GM12878 (cell line): ENCODE measurements around the gene ABR. TPM values are rescaled to one million over a fixed set of nuclear protein-coding genes. Genes with fewer than 3 reads are reported as not detected.
A peak's percentile ranks its signal among the peaks of the same experiment; 100 is the strongest.

ENCODE experiments used
- ATAC-seq: fragments of 200-7000 bp; cut with Tn5 transposase; 3 replicates; pipeline ENCODE4 v1.9.1; 2020; ENCODE audit warnings: mild to moderate bottlenecking, moderate library complexity
- BruUV-seq: library from RNA; stranded (reverse); fragments of 400-500 nt; replicated peaks from 2 replicates; lab custom pipeline; 2021; lab: Mats Ljungman, UMichigan
- CTCF ChIA-PET: fragments of 300-600 bp; sonication (Branson Sonifier 250); formaldehyde crosslinking; extraction: SDS; loops from one replicate; lab custom pipeline; 2021; ENCODE audit warnings: inconsistent platforms; lab: Yijun Ruan, JAX
- POLR2A ChIA-PET: fragments of 350-600 bp; formaldehyde crosslinking; extraction: SDS; loops from one replicate; lab custom pipeline; 2021; ENCODE audit warnings: inconsistent platforms; lab: Charles Lee
- RAD21 ChIA-PET: fragments of 300-600 bp; sonication (Branson Sonifier 250); formaldehyde crosslinking; loops from one replicate; lab custom pipeline; 2023; ENCODE audit warnings: antibody characterized with exemption; ENCODE audit not compliant: unreplicated experiment; lab: Charles Lee
- SMC1A ChIA-PET: fragments of 300-600 bp; sonication (Branson Sonifier 250); formaldehyde crosslinking; loops from one replicate; lab custom pipeline; 2023; ENCODE audit not compliant: unreplicated experiment, uncharacterized antibody; lab: Charles Lee
- DNase-seq: peaks from one replicate; pipeline ENCODE4 v3.0.0-alpha.2; 2011; ENCODE audit warnings: low read depth, low spot score
- FAIRE-seq: peaks from 3 replicates; lab custom pipeline; 2011; peaks lifted over from hg19 to GRCh38; lab: Jason Lieb, UNC
- H2AFZ ChIP-seq: 2 replicates; pipeline ENCODE4 v1.6.0; 2011; ENCODE audit warnings: low read depth, low read length, control low read depth; ENCODE audit not compliant: control insufficient read depth
- H3K27ac ChIP-seq: 2 replicates; pipeline ENCODE4 v1.5.1; 2011; ENCODE audit warnings: control low read depth; ENCODE audit not compliant: control insufficient read depth, insufficient read depth
- H3K27me3 ChIP-seq, 2 experiments: replicated peaks in 1 of 2; 2 replicates each; pipeline versions ENCODE4 v1.6.0 to v1.6.1; 2011; ENCODE audit warnings: low read length in 1 of 2; ENCODE audit not compliant: control insufficient read depth in 2 of 2, insufficient read depth in 2 of 2
- H3K36me3 ChIP-seq, 2 experiments: 2 replicates each; pipeline ENCODE4 v1.5.1; 2011; ENCODE audit warnings: low read length in 1 of 2; ENCODE audit not compliant: control insufficient read depth in 2 of 2, insufficient read depth in 2 of 2
- H3K4me1 ChIP-seq: 2 replicates; pipeline ENCODE4 v1.6.1; 2011; ENCODE audit warnings: mild to moderate bottlenecking, low read length, moderate library complexity, mixed read lengths; ENCODE audit not compliant: control insufficient read depth, insufficient read depth
- H3K4me2 ChIP-seq: 2 replicates; pipeline ENCODE4 v1.6.0; 2011; ENCODE audit warnings: control low read depth; ENCODE audit not compliant: control insufficient read depth, insufficient read depth
- H3K4me3 ChIP-seq: fragments of 200-600 bp; sonication (generic); 2 replicates; pipeline ENCODE4 v1.5.1; 2016
- H3K79me2 ChIP-seq: 2 replicates; pipeline ENCODE4 v1.6.0; 2011; ENCODE audit warnings: low read length; ENCODE audit not compliant: control insufficient read depth, insufficient read depth
- H3K9ac ChIP-seq: 2 replicates; pipeline ENCODE4 v1.8.0; 2011; ENCODE audit warnings: low read length, control low read depth, mixed read lengths; ENCODE audit not compliant: control insufficient read depth, insufficient read depth
- H3K9me3 ChIP-seq: replicated peaks from 3 replicates; pipeline ENCODE4 v1.5.1; 2011; ENCODE audit warnings: mild to moderate bottlenecking, low read length; ENCODE audit not compliant: control insufficient read depth, insufficient read depth
- H4K20me1 ChIP-seq: 2 replicates; pipeline ENCODE4 v1.6.0; 2011; ENCODE audit not compliant: control insufficient read depth, insufficient read depth
- BHLHE40 ChIP-seq, 2 experiments: fragments of 450-650 bp in 1 of 2; IDR thresholded peaks; 2 replicates each; pipeline ENCODE4 v1.6.1; 2011 to 2017; ENCODE audit warnings: low read depth in 2 of 2, borderline replicate concordance in 1 of 2, improper control_type of control experiment in 1 of 2, low read length in 1 of 2, mild to moderate bottlenecking in 1 of 2
- CREB1 ChIP-seq: IDR thresholded peaks from 2 replicates; pipeline ENCODE4 v1.6.1; 2012; ENCODE audit warnings: low read depth, mild to moderate bottlenecking, inconsistent platforms
- EZH2 ChIP-seq: IDR thresholded peaks from 2 replicates; pipeline ENCODE4 v1.6.1; 2012; ENCODE audit warnings: low read depth, mild to moderate bottlenecking, control low read depth, inconsistent platforms, low read length, borderline replicate concordance; ENCODE audit not compliant: control insufficient read depth
- IKZF2 ChIP-seq, 2 experiments: fragments of 450-650 bp; IDR thresholded peaks; 2 replicates each; pipeline ENCODE4 v1.6.1; 2017; ENCODE audit warnings: mild to moderate bottlenecking in 2 of 2, moderate library complexity in 2 of 2
- MEF2A ChIP-seq: IDR thresholded peaks from 2 replicates; pipeline ENCODE4 v1.6.1; 2011; ENCODE audit warnings: low read depth, mild to moderate bottlenecking, low read length, moderate library complexity; ENCODE audit not compliant: insufficient read depth
- NFYB ChIP-seq: IDR thresholded peaks from 2 replicates; pipeline ENCODE4 v1.6.1; 2011; ENCODE audit warnings: low read depth, mild to moderate bottlenecking, low read length, improper control_type of control experiment, moderate library complexity; ENCODE audit not compliant: insufficient read depth
- RAD51 ChIP-seq: fragments of 450-650 bp; IDR thresholded peaks from 2 replicates; pipeline ENCODE4 v1.6.1; 2016; ENCODE audit warnings: moderate library complexity, mild to moderate bottlenecking, inconsistent platforms
- RBBP5 ChIP-seq: fragments of 200-600 bp; sonication (generic); conservative IDR thresholded peaks from 2 replicates; pipeline ENCODE4 v1.6.1; 2016
- RELA ChIP-seq: fragments of 450-650 bp; IDR thresholded peaks from 2 replicates; pipeline ENCODE4 v1.8.0; 2014; ENCODE audit warnings: borderline replicate concordance; ENCODE audit not compliant: partially characterized antibody
- SMAD1 ChIP-seq: fragments of 450-650 bp; IDR thresholded peaks from 2 replicates; pipeline ENCODE4 v1.6.1; 2018; ENCODE audit warnings: mild to moderate bottlenecking, low read depth; ENCODE audit not compliant: partially characterized antibody
- SPI1 ChIP-seq: IDR thresholded peaks from 2 replicates; pipeline ENCODE4 v1.6.1; 2011; ENCODE audit warnings: low read depth, mild to moderate bottlenecking, low read length, moderate library complexity, borderline replicate concordance; ENCODE audit not compliant: insufficient read depth
- SRF ChIP-seq, 2 experiments: IDR thresholded peaks; 2 replicates each; pipeline ENCODE4 v1.6.1; 2011; ENCODE audit warnings: low read depth in 2 of 2, low read length in 2 of 2, mild to moderate bottlenecking in 1 of 2, moderate library complexity in 1 of 2
- WGBS: methylation state at CpG from one replicate; pipeline ENCODE4 v1.1.6; 2016; ENCODE audit warnings: low lambda C conversion rate; ENCODE audit not compliant: insufficient replicate concordance, insufficient coverage; ENCODE audit errors: missing lambda C conversion rate; 5-methylcytosine and 5-hydroxymethylcytosine counted together
- in situ Hi-C: fragments of 300-500 bp; cut with MboI; formaldehyde crosslinking; loops from 9 replicates; pipeline ENCODE4 v1.14.3; 2018; ENCODE audit warnings: mixed read lengths
- intact Hi-C: fragments of 100-400 bp; cut with micrococcal nuclease; formaldehyde crosslinking; loops from one replicate; pipeline ENCODE4 v1.14.2; 2022; ENCODE audit not compliant: unreplicated experiment
- polyA plus RNA-seq, 11 experiments: library from polyadenylated mRNA; depleted of rRNA in 4 of 11; unstranded in 6 of 11; stranded (reverse) in 5 of 11; fragments of >200 nt; fragmentation: Nextera tagmentation in 4 of 11; fragmentation: Illumina TruSeq in 1 of 11; extraction: Ambion mirVana in 4 of 11; extraction: Trizol in 1 of 11; gene quantifications; 1 replicate in 1 of 11; 2 replicates in 10 of 11; pipeline versions ENCODE4 v1.2.1 to v1.2.3, GENCODE V29; 2011 to 2016; ENCODE audit warnings: inconsistent platforms in 2 of 11, missing spikeins in 2 of 11, low read depth in 1 of 11
- total RNA-seq, 4 experiments: library from RNA; depleted of rRNA in 3 of 4; stranded (reverse); fragments of >200 nt in 3 of 4; fragmentation: Illumina TruSeq in 1 of 4; extraction: Trizol in 1 of 4; gene quantifications; 2 replicates each; pipeline versions ENCODE4 v1.2.1 to v1.2.3, GENCODE V29; 2013 to 2021
- TF ChIP-seq, protein P1 (sequence below): fragments of 450-650 bp; IDR thresholded peaks from 2 replicates; pipeline ENCODE4 v1.6.1; 2017; ENCODE audit warnings: mild to moderate bottlenecking, low read depth, inconsistent platforms; ENCODE audit not compliant: poor library complexity, severe bottlenecking
- TF ChIP-seq, protein P2 (sequence below): fragments of 450-650 bp; IDR thresholded peaks from 2 replicates; pipeline ENCODE4 v1.6.1; 2016; ENCODE audit warnings: mild to moderate bottlenecking
- TF ChIP-seq, protein P3 (sequence below): fragments of 450-650 bp; IDR thresholded peaks from 2 replicates; pipeline ENCODE4 v1.6.1; 2017; ENCODE audit warnings: low read depth, mild to moderate bottlenecking, moderate library complexity
- TF ChIP-seq, protein P4 (sequence below): fragments of 450-650 bp; IDR thresholded peaks from 2 replicates; pipeline ENCODE4 v1.6.1; 2017; ENCODE audit warnings: mild to moderate bottlenecking

ABR gene
- total and polyA plus RNA-seq, 10 of the 15 experiments (the other 5 are each of a cell fraction or from before 2014, with no cell fraction given), result 1.4 to 112 (median 30.0) TPM

DNA sequence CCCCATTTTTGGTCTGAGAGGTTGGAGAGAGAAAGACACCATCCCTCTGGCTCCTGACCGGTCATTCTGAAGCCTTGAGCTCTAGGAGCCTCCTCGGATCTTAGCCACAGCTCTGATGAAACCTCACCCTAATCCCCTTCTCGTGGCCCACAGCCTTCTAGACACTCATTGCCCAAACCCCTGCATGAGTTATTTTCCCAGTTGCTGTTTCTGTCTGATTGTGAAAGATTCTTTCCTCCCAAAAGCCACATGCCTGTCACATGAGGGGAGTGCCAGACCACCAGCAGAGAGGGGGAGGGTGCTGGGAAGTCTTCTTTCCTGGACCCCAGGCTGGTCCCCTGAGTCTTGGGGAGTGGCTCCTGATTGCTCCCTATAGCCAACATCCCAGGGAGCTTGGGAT lies 17.6 kb upstream of the ABR start:
- H3K79me2 ChIP-seq, result peaks cover 31% of the 10 kb centered on the region
- in situ Hi-C loops, result loop anchor here (5.0 kb wide), 1 partner anchor 75 kb away; no protein-coding TSS in a partner anchor
- RAD21 ChIA-PET, result interaction anchor here (0.5 to 5.4 kb wide), 7 partner anchors 9 to 75 kb away, joined by 4 to 50 read pairs (median 37); partner anchors contain the start of gene ABR
- TF ChIP-seq RAD51 (peak; percentile 60), SPI1 (no peak), RELA (peak; percentile 27), MEF2A (no peak), EZH2 (no peak), SMAD1 (no peak), NFYB (no peak), SRF (IDR thresholded peaks at IDR 0.05; ENCODE audit: low read depth in 2 of 2, low read length in 2 of 2) (no peak), IKZF2 (IDR thresholded peaks at IDR 0.05) (peak in 1 of 2 experiments; percentile 18; a peak in 2 of 4 replicates), BHLHE40 (IDR thresholded peaks at IDR 0.05; ENCODE audit: borderline replicate concordance in 1 of 2, low read depth in 2 of 2, low read length in 1 of 2) (peak; percentile 56 to 66; a peak in 3 of 4 replicates), RBBP5 (no peak), CREB1 (no peak)
- TF ChIP-seq, protein P1, sequence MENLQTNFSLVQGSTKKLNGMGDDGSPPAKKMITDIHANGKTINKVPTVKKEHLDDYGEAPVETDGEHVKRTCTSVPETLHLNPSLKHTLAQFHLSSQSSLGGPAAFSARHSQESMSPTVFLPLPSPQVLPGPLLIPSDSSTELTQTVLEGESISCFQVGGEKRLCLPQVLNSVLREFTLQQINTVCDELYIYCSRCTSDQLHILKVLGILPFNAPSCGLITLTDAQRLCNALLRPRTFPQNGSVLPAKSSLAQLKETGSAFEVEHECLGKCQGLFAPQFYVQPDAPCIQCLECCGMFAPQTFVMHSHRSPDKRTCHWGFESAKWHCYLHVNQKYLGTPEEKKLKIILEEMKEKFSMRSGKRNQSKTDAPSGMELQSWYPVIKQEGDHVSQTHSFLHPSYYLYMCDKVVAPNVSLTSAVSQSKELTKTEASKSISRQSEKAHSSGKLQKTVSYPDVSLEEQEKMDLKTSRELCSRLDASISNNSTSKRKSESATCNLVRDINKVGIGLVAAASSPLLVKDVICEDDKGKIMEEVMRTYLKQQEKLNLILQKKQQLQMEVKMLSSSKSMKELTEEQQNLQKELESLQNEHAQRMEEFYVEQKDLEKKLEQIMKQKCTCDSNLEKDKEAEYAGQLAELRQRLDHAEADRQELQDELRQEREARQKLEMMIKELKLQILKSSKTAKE, result peak; percentile 36
- TF ChIP-seq, protein P2, sequence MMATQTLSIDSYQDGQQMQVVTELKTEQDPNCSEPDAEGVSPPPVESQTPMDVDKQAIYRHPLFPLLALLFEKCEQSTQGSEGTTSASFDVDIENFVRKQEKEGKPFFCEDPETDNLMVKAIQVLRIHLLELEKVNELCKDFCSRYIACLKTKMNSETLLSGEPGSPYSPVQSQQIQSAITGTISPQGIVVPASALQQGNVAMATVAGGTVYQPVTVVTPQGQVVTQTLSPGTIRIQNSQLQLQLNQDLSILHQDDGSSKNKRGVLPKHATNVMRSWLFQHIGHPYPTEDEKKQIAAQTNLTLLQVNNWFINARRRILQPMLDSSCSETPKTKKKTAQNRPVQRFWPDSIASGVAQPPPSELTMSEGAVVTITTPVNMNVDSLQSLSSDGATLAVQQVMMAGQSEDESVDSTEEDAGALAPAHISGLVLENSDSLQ, result no peak
- TF ChIP-seq, protein P3, sequence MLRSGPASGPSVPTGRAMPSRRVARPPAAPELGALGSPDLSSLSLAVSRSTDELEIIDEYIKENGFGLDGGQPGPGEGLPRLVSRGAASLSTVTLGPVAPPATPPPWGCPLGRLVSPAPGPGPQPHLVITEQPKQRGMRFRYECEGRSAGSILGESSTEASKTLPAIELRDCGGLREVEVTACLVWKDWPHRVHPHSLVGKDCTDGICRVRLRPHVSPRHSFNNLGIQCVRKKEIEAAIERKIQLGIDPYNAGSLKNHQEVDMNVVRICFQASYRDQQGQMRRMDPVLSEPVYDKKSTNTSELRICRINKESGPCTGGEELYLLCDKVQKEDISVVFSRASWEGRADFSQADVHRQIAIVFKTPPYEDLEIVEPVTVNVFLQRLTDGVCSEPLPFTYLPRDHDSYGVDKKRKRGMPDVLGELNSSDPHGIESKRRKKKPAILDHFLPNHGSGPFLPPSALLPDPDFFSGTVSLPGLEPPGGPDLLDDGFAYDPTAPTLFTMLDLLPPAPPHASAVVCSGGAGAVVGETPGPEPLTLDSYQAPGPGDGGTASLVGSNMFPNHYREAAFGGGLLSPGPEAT, result no peak
- TF ChIP-seq, protein P4, sequence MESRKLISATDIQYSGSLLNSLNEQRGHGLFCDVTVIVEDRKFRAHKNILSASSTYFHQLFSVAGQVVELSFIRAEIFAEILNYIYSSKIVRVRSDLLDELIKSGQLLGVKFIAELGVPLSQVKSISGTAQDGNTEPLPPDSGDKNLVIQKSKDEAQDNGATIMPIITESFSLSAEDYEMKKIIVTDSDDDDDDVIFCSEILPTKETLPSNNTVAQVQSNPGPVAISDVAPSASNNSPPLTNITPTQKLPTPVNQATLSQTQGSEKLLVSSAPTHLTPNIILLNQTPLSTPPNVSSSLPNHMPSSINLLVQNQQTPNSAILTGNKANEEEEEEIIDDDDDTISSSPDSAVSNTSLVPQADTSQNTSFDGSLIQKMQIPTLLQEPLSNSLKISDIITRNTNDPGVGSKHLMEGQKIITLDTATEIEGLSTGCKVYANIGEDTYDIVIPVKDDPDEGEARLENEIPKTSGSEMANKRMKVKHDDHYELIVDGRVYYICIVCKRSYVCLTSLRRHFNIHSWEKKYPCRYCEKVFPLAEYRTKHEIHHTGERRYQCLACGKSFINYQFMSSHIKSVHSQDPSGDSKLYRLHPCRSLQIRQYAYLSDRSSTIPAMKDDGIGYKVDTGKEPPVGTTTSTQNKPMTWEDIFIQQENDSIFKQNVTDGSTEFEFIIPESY, result no peak

More for the DNA sequence above, 17.6 kb upstream of the ABR start:
- Histone ChIP-seq H3K27me3 (no peaks in the 10 kb centered on the region), H3K27ac (peak overlapping the region; percentile 89), H3K36me3 (no peaks in the 10 kb centered on the region; a peak in 1 of 4 replicates), H3K9ac (peak overlapping the region; percentile 64), H3K4me2 (peak overlapping the region; percentile 79), H3K9me3 (no peaks in the 10 kb centered on the region; the same call in 2 of the 3 replicates), H4K20me1 (no peaks in the 10 kb centered on the region), H2AFZ (no peak overlapping the region), H3K4me3 (peak overlapping the region; percentile 29; the same call in 1 of the 2 replicates), H3K4me1 (peaks cover 50% of the 10 kb centered on the region)
- POLR2A ChIA-PET, result interaction anchor here (0.7 to 3.4 kb wide), 9 partner anchors 9 to 81 kb away, joined by 3 to 22 read pairs (median 4); no protein-coding TSS in a partner anchor
- FAIRE-seq (no peak), DNase-seq (no peak), ATAC-seq (peak; percentile 10)
- BruUV-seq, result no TSS peak
- 27% methylated on average over 3 of the region's 3 CpGs for WGBS
- SMC1A ChIA-PET, result interaction anchor here (1.0 to 3.6 kb wide), 9 partner anchors 9 to 143 kb away, joined by 3 to 40 read pairs (median 5); no protein-coding TSS in a partner anchor
- CTCF ChIA-PET, result interaction anchor here (0.7 to 7.0 kb wide), 8 partner anchors 13 to 318 kb away, joined by 3 to 138 read pairs (median 10); no protein-coding TSS in a partner anchor
- intact Hi-C loops, result no loop called here
